DLD1 (cell line): ENCODE data around the gene OXTR.

Experiments used
- in situ Hi-C: cut with HindIII; loops from 2 replicates; pipeline ENCODE4 v1.10.0; 2017; ENCODE audit warnings: low sequenced_read_pairs

Gene OXTR

DNA sequence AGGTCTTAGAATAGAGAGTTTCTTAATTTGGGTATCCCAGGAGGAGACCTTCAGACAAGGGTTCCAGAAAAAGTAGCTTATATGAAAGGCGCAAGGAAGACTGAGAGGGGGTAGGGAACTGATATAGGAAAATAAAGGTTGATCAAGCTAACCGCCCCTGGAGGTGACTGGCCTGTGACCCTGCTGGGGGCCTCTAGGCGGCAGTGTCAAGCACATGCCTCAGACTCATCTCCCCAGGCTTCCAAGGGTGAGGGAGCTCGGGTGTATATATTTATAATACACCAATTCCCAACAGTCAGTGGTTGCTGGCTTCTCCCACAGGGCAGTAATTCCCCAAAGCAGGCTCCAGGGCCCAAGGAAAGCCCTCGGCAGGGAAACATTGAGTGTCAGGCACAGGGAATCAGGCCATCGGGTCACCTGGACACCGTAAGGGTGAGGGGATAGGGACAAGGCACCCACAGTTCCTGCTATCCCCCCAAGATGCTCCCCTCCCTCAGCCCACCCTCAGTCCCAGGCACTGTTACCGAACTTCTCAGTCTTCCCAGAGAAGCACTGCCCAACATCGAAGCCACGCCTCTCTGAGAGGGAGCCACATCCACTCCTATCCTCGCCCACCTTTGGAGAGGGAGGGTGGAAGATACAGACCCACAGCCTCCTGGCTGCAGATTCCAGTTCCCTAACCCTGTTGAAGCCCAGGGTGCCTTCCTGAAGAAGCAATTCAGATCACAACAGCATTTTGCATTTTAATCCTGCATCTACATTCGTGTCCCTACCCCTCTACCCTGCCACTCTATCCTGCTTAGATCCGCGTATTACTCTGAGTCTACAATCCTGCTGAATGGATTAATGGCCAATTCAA, 55.3 kb downstream of the OXTR start:
- in situ Hi-C loops, result no loop called here

DNA sequence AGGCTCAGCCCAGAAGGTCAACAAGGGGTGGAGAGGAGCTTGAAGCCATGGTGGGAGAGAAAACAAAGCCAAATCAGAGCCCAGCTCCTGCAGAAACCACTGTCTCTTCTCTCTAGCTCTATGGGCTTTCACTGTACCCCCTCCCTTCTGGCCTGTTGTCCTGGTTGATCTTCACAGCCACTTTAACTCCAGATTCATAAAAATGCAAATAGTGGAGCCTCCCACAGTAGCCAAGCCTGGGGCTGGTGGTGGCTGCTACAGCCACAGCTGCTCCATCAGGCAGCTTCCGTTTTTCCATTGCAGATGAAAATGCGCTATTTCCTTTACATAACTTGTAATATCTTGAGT, 56.5 kb downstream of the OXTR start:
- in situ Hi-C loops, result no loop called here

- in situ Hi-C loops, result no loop called here
Measured at GRCh38 chr3:8712045-8712907, 57.1 kb downstream of the OXTR start.

DNA sequence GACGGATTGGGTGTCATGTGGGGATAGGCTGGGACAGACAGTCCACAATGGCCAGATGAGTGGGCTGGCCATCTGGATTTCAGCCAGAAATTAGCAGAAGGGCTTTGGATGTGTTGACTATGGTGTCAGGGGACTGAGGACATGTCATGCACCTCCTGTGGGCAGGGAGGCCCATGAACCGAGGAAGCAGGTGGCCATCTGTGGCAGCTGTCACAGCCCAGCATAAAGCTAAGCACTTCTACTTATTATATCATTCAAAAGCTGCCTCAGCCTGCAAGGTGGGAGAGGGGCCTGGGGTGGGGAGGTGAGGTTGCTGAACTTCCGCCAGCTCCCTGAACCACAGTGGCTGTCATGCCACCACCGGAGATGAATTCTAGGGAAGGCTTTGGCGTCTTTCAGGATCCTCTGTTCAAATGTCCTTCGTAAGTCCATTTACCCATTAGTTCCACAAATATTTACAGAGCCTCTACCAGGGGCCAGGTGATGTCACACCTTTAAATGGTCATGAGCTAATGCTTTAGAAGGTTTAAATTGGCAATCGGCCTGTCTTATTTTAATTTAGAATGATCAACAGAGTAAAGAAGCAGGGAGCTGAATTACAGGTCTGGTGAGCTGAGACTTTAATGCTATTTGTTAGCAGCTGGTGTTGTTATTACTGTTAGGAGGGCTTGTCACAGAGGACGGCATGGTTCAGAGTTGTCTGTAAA, 59.5 kb downstream of the OXTR start:
- in situ Hi-C loops, result loop anchor here (5.0 kb wide), 1 partner anchor 107 kb away; no protein-coding TSS in a partner anchor

- in situ Hi-C loops, result loop anchor here (5.0 kb wide), 1 partner anchor 108 kb away; no protein-coding TSS in a partner anchor
Measured at GRCh38 chr3:8709287-8709686, 60.1 kb downstream of the OXTR start.

DNA sequence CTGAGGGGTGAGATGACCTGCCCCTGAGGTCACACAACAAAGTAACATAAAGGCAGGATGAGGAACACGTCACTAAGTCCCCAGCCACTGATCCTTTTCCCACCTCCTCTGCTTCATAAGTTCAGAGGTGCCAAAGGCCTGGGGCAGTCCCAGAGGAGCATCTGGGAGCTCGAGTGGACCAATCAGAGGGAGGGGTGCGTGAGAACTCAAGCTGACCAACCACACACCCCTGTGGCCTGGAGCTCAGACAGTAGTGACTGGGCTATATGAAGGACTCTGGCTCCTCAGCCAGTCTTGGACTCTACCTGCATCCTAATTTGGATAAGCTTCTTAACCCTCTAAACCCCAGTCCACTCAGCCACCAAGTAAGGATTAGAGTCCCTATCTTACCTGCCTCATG, 63.8 kb downstream of the OXTR start:
- in situ Hi-C loops, result loop anchor here (5.0 kb wide), 1 partner anchor 112 kb away; no protein-coding TSS in a partner anchor

DNA sequence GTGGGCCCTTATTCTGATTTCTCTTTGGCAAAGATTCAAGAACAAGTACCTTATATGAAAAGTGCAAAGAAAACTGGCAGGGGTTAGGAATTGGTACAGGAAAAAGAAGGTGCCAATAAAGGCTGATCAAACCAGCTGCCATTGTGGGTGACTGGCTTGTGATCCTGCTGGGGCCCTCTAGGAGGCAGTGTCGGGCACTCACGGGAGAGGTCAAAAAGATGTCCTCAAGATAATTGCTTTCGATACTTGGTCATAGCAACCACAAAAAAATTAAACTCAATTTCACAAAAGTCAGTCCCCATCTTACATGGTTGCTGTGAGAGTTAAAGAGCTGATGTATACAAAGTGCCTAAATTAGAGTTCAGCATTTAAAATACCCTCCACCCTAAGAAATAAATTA, 66.9 kb downstream of the OXTR start:
- in situ Hi-C loops, result no loop called here
